ENCODE data around the gene AACS. TPM values are rescaled to one million over a fixed set of nuclear protein-coding genes. Genes with fewer than 3 reads are reported as not detected.

The AACS gene
- total and polyA plus RNA-seq, 2 donors (not counting 1 experiment from before 2014, with no cell fraction given), result 6.1 to 20.8 TPM

DNA sequence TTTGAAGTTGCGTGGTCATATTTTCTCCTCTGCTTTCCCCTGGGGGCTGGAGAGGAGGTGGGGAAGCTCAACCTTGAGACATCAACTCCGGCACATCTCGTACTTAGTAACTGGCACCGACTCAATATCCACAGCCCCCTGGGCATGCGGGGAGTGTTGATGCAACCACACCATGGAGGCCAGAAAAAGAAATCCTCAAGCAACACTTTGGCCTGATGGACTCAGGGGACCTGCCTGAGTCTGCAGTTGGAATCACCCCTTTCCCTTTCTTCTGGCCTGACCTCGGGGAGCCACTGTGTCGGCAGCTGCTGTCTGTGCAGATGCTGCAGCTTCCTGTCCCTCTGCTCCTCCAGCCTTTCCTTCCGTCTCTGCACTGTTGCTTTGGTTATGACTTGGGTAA is 11.4 kb upstream of the AACS start:
- no peak for ATAC-seq (ENCODE audit: low read depth)
- WGBS (ENCODE audit: insufficient coverage), result 96% methylated on average over 6 of the region's 8 CpGs
- H3K36me3 ChIP-seq (replicated peaks in 1 of 2; ENCODE audit: control extremely low read depth in 1 of 2, control insufficient read depth in 1 of 2, extremely low read depth in 1 of 2, insufficient read depth in 2 of 2, low read length in 1 of 2), result no peaks in the 10 kb centered on the region
- no peak overlapping the region for H2AFZ ChIP-seq (ENCODE audit: insufficient read depth, low read depth, low read length, poor library complexity, severe bottlenecking)
- H3K4me2 ChIP-seq (replicated peaks; ENCODE audit: low read depth, low read length, poor library complexity, severe bottlenecking), result no peak overlapping the region
- no peaks in the 10 kb centered on the region for H4K20me1 ChIP-seq (ENCODE audit: control insufficient read depth, insufficient read depth, low read length, poor library complexity, severe bottlenecking)
- H3K27me3 Mint-ChIP-seq, result peaks cover 18% of the 10 kb centered on the region
- DNase-seq, result no peak
- no peak overlapping the region for H3K27ac ChIP-seq (ENCODE audit: low read length in 2 of 2)
- H3K27me3 ChIP-seq (replicated peaks in 1 of 4; ENCODE audit: control extremely low read depth in 1 of 4, control insufficient read depth in 3 of 4, insufficient read depth in 4 of 4, low read length in 3 of 4), result peaks cover 0 to 6% (median 1%) of the 10 kb centered on the region in 4 experiments
- peaks cover 0 to 6% (median 0%) of the 10 kb centered on the region in 3 donors for H3K9me3 ChIP-seq (ENCODE audit: control extremely low read depth in 1 of 3, control insufficient read depth in 2 of 3, insufficient read depth in 1 of 3, low read length in 2 of 3)
- ChIA-PET POLR2A (no interaction called here), CTCF (no interaction called here)
- no peak overlapping the region for H3K4me3 ChIP-seq (ENCODE audit: control extremely low read depth in 1 of 5, extremely low read depth in 1 of 5, insufficient read depth in 1 of 5, low read depth in 2 of 5, low read length in 4 of 5)
- no peak overlapping the region for H3K27ac Mint-ChIP-seq
- H3K9me3 Mint-ChIP-seq (ENCODE audit: insufficient read depth), result no peaks in the 10 kb centered on the region
- H3K4me1 ChIP-seq (ENCODE audit: control insufficient read depth in 2 of 2, insufficient read depth in 2 of 2, low read length in 2 of 2), result peaks cover 0 to 8% of the 10 kb centered on the region in 2 donors
- H3K4me1 Mint-ChIP-seq, result peaks cover 7% of the 10 kb centered on the region
- no peak overlapping the region for H3K9ac ChIP-seq (ENCODE audit: low read length)
- H3K4me3 Mint-ChIP-seq, result no peak overlapping the region
- no peak for TF ChIP-seq EZH2 (IDR thresholded peaks at IDR 0.05; ENCODE audit: borderline replicate concordance, insufficient read depth, low read depth, low read length, poor library complexity, severe bottlenecking)
- TF ChIP-seq, protein P1, sequence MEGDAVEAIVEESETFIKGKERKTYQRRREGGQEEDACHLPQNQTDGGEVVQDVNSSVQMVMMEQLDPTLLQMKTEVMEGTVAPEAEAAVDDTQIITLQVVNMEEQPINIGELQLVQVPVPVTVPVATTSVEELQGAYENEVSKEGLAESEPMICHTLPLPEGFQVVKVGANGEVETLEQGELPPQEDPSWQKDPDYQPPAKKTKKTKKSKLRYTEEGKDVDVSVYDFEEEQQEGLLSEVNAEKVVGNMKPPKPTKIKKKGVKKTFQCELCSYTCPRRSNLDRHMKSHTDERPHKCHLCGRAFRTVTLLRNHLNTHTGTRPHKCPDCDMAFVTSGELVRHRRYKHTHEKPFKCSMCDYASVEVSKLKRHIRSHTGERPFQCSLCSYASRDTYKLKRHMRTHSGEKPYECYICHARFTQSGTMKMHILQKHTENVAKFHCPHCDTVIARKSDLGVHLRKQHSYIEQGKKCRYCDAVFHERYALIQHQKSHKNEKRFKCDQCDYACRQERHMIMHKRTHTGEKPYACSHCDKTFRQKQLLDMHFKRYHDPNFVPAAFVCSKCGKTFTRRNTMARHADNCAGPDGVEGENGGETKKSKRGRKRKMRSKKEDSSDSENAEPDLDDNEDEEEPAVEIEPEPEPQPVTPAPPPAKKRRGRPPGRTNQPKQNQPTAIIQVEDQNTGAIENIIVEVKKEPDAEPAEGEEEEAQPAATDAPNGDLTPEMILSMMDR (IDR thresholded peaks at IDR 0.05), result no peak
- intact Hi-C loops (cut with micrococcal nuclease), result no loop called here
- H3K79me2 ChIP-seq (ENCODE audit: control insufficient read depth, insufficient read depth, low read length), result no peaks in the 10 kb centered on the region

- TF ChIP-seq, protein P1 (IDR thresholded peaks at IDR 0.05), result no peak
- no peak for TF ChIP-seq EZH2 (IDR thresholded peaks at IDR 0.05; ENCODE audit: borderline replicate concordance, insufficient read depth, low read depth, low read length, poor library complexity, severe bottlenecking)
- H3K4me2 ChIP-seq (replicated peaks; ENCODE audit: low read depth, low read length, poor library complexity, severe bottlenecking), result no peak overlapping the region
- ATAC-seq (ENCODE audit: low read depth) (no peak), DNase-seq (no peak)
- peaks cover under 1% of the 10 kb centered on the region for H3K4me1 Mint-ChIP-seq
- H3K9me3 ChIP-seq (ENCODE audit: control extremely low read depth in 1 of 3, control insufficient read depth in 2 of 3, insufficient read depth in 1 of 3, low read length in 2 of 3), result peaks cover 0 to 6% (median 0%) of the 10 kb centered on the region in 3 donors
- H2AFZ ChIP-seq (ENCODE audit: insufficient read depth, low read depth, low read length, poor library complexity, severe bottlenecking), result no peak overlapping the region
- H4K20me1 ChIP-seq (ENCODE audit: control insufficient read depth, insufficient read depth, low read length, poor library complexity, severe bottlenecking), result no peaks in the 10 kb centered on the region
- H3K27me3 ChIP-seq (replicated peaks in 1 of 4; ENCODE audit: control extremely low read depth in 1 of 4, control insufficient read depth in 3 of 4, insufficient read depth in 4 of 4, low read length in 3 of 4), result peaks cover 0 to 6% (median 1%) of the 10 kb centered on the region in 4 experiments
- no peak overlapping the region for H3K4me3 Mint-ChIP-seq
- no peak overlapping the region for H3K4me3 ChIP-seq (ENCODE audit: control extremely low read depth in 1 of 5, extremely low read depth in 1 of 5, insufficient read depth in 1 of 5, low read depth in 2 of 5, low read length in 4 of 5)
- H3K27me3 Mint-ChIP-seq, result peaks cover 22% of the 10 kb centered on the region
- intact Hi-C loops (cut with micrococcal nuclease), result no loop called here
- ChIA-PET CTCF (interaction anchor here (0.7 kb wide), 1 partner anchor 12 kb away, joined by 5 read pairs; no protein-coding TSS in a partner anchor), POLR2A (interaction anchor here (0.5 kb wide), 1 partner anchor 33 kb away, joined by 5 read pairs; no protein-coding TSS in a partner anchor)
- H3K36me3 ChIP-seq (replicated peaks in 1 of 2; ENCODE audit: control extremely low read depth in 1 of 2, control insufficient read depth in 1 of 2, extremely low read depth in 1 of 2, insufficient read depth in 2 of 2, low read length in 1 of 2), result no peaks in the 10 kb centered on the region
- no peaks in the 10 kb centered on the region for H3K9me3 Mint-ChIP-seq (ENCODE audit: insufficient read depth)
- no peak overlapping the region for H3K9ac ChIP-seq (ENCODE audit: low read length)
- no peaks in the 10 kb centered on the region for H3K79me2 ChIP-seq (ENCODE audit: control insufficient read depth, insufficient read depth, low read length)
- H3K27ac ChIP-seq (ENCODE audit: low read length in 2 of 2), result no peak overlapping the region
- no peaks in the 10 kb centered on the region for H3K4me1 ChIP-seq (ENCODE audit: control insufficient read depth in 2 of 2, insufficient read depth in 2 of 2, low read length in 2 of 2)
- H3K27ac Mint-ChIP-seq, result no peak overlapping the region
- 76% methylated on average over 7 of the region's 9 CpGs for WGBS (ENCODE audit: insufficient coverage)
Observed at GRCh38 chr12:125055591-125055990, 9.6 kb upstream of the AACS start.
